ENCODE measurements around the gene ZNF624. TPM values are rescaled to one million over a fixed set of nuclear protein-coding genes. Genes with fewer than 3 reads are reported as not detected.

ZNF624 gene
- total RNA-seq, 1 donor from 2014 or later: 8.4 TPM

DNA sequence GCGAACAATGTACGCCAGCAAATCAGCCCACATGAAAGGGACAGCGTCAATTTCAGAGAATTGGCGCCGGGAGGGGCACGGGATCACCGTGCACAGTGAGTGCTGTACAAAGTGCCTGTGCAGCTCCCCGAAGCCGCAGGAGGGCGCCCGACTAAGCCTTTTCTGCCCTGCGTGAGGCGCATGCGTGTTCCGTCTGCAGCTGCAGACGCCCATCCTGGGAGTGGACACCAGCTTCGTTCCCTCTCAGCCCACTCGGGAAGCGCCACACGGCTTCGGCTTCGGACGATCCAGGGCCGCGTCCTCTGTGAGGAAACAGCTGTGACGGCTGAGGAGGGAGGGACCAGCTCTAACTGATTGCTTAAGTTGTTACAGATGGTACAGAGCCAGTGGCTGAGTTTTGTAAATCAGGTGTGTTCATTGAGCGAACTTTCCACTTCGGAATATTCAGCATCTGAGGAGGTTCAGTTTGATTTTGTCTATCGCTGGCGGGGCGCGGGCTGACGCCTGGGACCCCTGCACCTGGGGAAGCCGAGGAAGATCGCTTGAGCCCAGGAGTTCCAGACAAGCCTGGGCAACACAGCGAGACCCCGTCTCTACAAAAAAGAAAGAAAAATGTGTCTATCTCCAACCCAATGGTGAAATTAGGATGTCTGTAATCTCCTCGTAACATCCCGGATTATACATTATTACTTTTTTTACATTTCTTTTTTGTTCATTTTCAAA is 69.2 kb downstream of the ZNF624 start:
- Histone ChIP-seq H3K36me3 (no peaks in the 10 kb centered on the region), H3F3A (ENCODE audit: low read depth) (no peaks in the 10 kb centered on the region), H3K27me3 (peaks cover 21% of the 10 kb centered on the region), H3K9me3 (ENCODE audit: low read depth) (no peaks in the 10 kb centered on the region), H3K27ac (no peak overlapping the region), H3K4me1 (no peaks in the 10 kb centered on the region), H2AFZ (replicated peaks) (peak overlapping the region; percentile 77), H3K79me2 (ENCODE audit: low read depth) (no peaks in the 10 kb centered on the region), H4K20me1 (ENCODE audit: low read depth) (no peaks in the 10 kb centered on the region), H3K4me3 (peak overlapping the region; percentile 39), H3K4me2 (peak overlapping the region; percentile 67), H3K9ac (no peak overlapping the region)
- Mint-ChIP-seq H3K27me3 (ENCODE audit: insufficient read depth, low read depth) (peaks cover 4% of the 10 kb centered on the region), H3K36me3 (no peaks in the 10 kb centered on the region), H3K4me1 (peaks cover 3% of the 10 kb centered on the region), H3K9me3 (peaks cover 29% of the 10 kb centered on the region), H3K27ac (no peak overlapping the region), H3K4me3 (peak overlapping the region; percentile 75)
- no peak for TF ChIP-seq EZH2 (IDR thresholded peaks at IDR 0.05)
- TF ChIP-seq EZH2phosphoT487 (IDR thresholded peaks at IDR 0.05): no peak
- TF ChIP-seq, protein P1, sequence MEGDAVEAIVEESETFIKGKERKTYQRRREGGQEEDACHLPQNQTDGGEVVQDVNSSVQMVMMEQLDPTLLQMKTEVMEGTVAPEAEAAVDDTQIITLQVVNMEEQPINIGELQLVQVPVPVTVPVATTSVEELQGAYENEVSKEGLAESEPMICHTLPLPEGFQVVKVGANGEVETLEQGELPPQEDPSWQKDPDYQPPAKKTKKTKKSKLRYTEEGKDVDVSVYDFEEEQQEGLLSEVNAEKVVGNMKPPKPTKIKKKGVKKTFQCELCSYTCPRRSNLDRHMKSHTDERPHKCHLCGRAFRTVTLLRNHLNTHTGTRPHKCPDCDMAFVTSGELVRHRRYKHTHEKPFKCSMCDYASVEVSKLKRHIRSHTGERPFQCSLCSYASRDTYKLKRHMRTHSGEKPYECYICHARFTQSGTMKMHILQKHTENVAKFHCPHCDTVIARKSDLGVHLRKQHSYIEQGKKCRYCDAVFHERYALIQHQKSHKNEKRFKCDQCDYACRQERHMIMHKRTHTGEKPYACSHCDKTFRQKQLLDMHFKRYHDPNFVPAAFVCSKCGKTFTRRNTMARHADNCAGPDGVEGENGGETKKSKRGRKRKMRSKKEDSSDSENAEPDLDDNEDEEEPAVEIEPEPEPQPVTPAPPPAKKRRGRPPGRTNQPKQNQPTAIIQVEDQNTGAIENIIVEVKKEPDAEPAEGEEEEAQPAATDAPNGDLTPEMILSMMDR (IDR thresholded peaks at IDR 0.05): peak; percentile 84
- peak; percentile 95 for DNase-seq (ENCODE audit: low spot score)

DNA sequence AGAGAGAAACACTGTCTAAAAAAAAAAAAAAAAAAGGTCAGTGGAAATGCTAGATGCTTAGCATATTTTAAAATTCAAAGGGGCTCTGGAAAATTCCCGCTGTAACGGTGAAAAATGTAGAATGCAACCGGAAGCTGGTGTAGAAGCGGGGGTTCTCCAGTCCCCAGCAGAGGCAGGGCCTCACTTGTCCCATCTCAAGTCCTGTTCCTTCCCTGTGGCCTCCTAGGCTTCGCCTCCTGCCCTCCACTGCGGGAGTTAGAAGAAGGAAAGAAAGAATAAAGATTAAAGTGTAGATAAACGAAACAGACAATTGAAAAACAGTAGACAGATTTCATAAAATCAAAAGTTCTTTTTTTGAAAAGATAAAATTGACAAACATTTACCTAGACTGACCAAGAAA is 69.9 kb downstream of the ZNF624 start:
- Histone ChIP-seq H3K27me3 (peaks cover 19% of the 10 kb centered on the region), H3K9me3 (ENCODE audit: low read depth) (no peaks in the 10 kb centered on the region), H3K4me3 (peak overlapping the region; percentile 39), H3K27ac (no peak overlapping the region), H3K36me3 (no peaks in the 10 kb centered on the region), H3K4me2 (peak overlapping the region; percentile 67), H3K79me2 (ENCODE audit: low read depth) (no peaks in the 10 kb centered on the region), H2AFZ (replicated peaks) (no peak overlapping the region), H3K4me1 (no peaks in the 10 kb centered on the region), H4K20me1 (ENCODE audit: low read depth) (no peaks in the 10 kb centered on the region), H3F3A (ENCODE audit: low read depth) (no peaks in the 10 kb centered on the region), H3K9ac (no peak overlapping the region)
- Mint-ChIP-seq H3K9me3 (peaks cover 30% of the 10 kb centered on the region), H3K4me1 (peaks cover 3% of the 10 kb centered on the region), H3K4me3 (peak overlapping the region; percentile 75), H3K27me3 (ENCODE audit: insufficient read depth, low read depth) (peaks cover 4% of the 10 kb centered on the region), H3K27ac (no peak overlapping the region), H3K36me3 (no peaks in the 10 kb centered on the region)
- no peak for DNase-seq (ENCODE audit: low spot score)
- no peak for TF ChIP-seq EZH2phosphoT487 (IDR thresholded peaks at IDR 0.05)
- TF ChIP-seq, protein P1 (IDR thresholded peaks at IDR 0.05): no peak
- no peak for TF ChIP-seq EZH2 (IDR thresholded peaks at IDR 0.05)

DNA sequence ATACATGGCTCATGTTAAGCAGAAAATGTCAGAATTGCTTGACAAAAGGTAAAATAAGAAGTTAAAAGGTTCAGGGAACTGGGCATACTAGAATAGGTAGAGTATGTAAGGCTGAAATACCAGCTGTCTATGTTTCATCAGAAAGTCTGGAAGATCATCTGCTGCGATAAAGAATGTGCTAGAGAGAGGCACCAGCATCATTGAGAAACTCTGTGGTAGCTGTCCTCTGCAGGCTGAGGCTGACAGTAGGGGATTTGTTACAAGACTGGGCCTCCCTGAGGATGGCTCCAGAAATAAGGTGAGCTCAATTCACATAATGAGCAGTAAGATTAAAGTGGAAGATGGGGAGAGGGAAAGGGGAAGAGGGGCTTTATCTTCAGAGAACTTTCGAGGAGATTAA is 80.2 kb downstream of the ZNF624 start:
- H3K27me3 ChIP-seq: peaks cover 33% of the 10 kb centered on the region
- Mint-ChIP-seq H3K4me1 (peaks cover 6% of the 10 kb centered on the region), H3K36me3 (no peaks in the 10 kb centered on the region), H3K4me3 (no peak overlapping the region), H3K27ac (peak overlapping the region; percentile 48), H3K9me3 (peaks cover 8% of the 10 kb centered on the region), H3K27me3 (ENCODE audit: insufficient read depth, low read depth) (peaks cover 14% of the 10 kb centered on the region)
- DNase-seq (ENCODE audit: low spot score): no peak
- H3K79me2 ChIP-seq (ENCODE audit: low read depth): no peaks in the 10 kb centered on the region
- no peaks in the 10 kb centered on the region for H3K9me3 ChIP-seq (ENCODE audit: low read depth)
- H3K9ac ChIP-seq: no peak overlapping the region
- H3K4me3 ChIP-seq: no peak overlapping the region
- TF ChIP-seq, protein P1 (IDR thresholded peaks at IDR 0.05): no peak
- TF ChIP-seq EZH2 (IDR thresholded peaks at IDR 0.05) (no peak), EZH2phosphoT487 (IDR thresholded peaks at IDR 0.05) (no peak)
- H3K27ac ChIP-seq: no peak overlapping the region
- H2AFZ ChIP-seq (replicated peaks): no peak overlapping the region
- H3K36me3 ChIP-seq: no peaks in the 10 kb centered on the region
- no peaks in the 10 kb centered on the region for H3K4me1 ChIP-seq
- no peaks in the 10 kb centered on the region for H4K20me1 ChIP-seq (ENCODE audit: low read depth)
- H3F3A ChIP-seq (ENCODE audit: low read depth): no peaks in the 10 kb centered on the region
- H3K4me2 ChIP-seq: no peak overlapping the region

Small RNA genes lying within 50 kb of the gene (small RNA-seq; reads per million reads assigned to genes)
- gene RNU6-405P: not detected

Other genes starting within 250 kb of the ZNF624 start
- gene TRPV2, start 238.3 kb downstream of the ZNF624 start, total RNA-seq (ENCODE audit: low replicate concordance): 0.49 and 0.53 TPM in 2 replicates
- 4.0 and 7.2 TPM in 2 replicates for gene LRRC75A, start 161.7 kb downstream of the ZNF624 start, total RNA-seq (ENCODE audit: low replicate concordance)
- 8.7 and 14.5 TPM in 2 replicates for gene ZNF287, start 84.6 kb downstream of the ZNF624 start, total RNA-seq (ENCODE audit: low replicate concordance)
- gene CCDC144A, start 36.4 kb upstream of the ZNF624 start, total RNA-seq (ENCODE audit: low replicate concordance): 5.4 and 8.2 TPM in 2 replicates

Data from neural progenitor cell (in vitro differentiated cells).